BJ (cell line): ENCODE data around the gene IGFBP6. TPM values are rescaled to one million over a fixed set of nuclear protein-coding genes. Genes with fewer than 3 reads are reported as not detected.

ENCODE experiments used
- CTCF ChIA-PET: fragments of 350-600 bp; formaldehyde crosslinking; extraction: SDS; loops from one replicate; lab custom pipeline; 2021; ENCODE audit warnings: antibody characterized with exemption, inconsistent platforms; lab: Yijun Ruan, JAX
- POLR2A ChIA-PET: fragments of 300-600 bp; sonication (Branson Sonifier 250); formaldehyde crosslinking; extraction: SDS; loops from one replicate; lab custom pipeline; 2021; ENCODE audit warnings: antibody characterized with exemption; lab: Charles Lee
- DNase-seq: peaks from one replicate; pipeline ENCODE4 v3.0.0-alpha.2; 2011; ENCODE audit warnings: low read depth
- H3K27me3 ChIP-seq: 2 replicates; pipeline ENCODE4 v1.6.0; 2011; ENCODE audit warnings: low read length; ENCODE audit not compliant: control insufficient read depth, insufficient read depth
- H3K36me3 ChIP-seq: 2 replicates; pipeline ENCODE4 v1.5.1; 2011; ENCODE audit warnings: low read length; ENCODE audit not compliant: control insufficient read depth, insufficient read depth
- H3K4me3 ChIP-seq: 2 replicates; pipeline ENCODE4 v1.5.1; 2011; ENCODE audit warnings: low read depth, mild to moderate bottlenecking, control low read depth, low read length
- polyA plus RNA-seq: library from polyadenylated mRNA; depleted of rRNA; stranded (reverse); fragments of >200 nt; gene quantifications from 2 replicates; pipeline ENCODE4 v1.2.3, GENCODE V29; 2011
- TF ChIP-seq, protein P1 (sequence below): IDR thresholded peaks from 2 replicates; pipeline ENCODE4 v1.5.1; 2011; ENCODE audit warnings: low read depth, mild to moderate bottlenecking, control low read depth, inconsistent platforms, low read length, moderate library complexity; ENCODE audit not compliant: insufficient read depth

The IGFBP6 gene
- polyA plus RNA-seq, 1 experiment = 860 TPM

DNA sequence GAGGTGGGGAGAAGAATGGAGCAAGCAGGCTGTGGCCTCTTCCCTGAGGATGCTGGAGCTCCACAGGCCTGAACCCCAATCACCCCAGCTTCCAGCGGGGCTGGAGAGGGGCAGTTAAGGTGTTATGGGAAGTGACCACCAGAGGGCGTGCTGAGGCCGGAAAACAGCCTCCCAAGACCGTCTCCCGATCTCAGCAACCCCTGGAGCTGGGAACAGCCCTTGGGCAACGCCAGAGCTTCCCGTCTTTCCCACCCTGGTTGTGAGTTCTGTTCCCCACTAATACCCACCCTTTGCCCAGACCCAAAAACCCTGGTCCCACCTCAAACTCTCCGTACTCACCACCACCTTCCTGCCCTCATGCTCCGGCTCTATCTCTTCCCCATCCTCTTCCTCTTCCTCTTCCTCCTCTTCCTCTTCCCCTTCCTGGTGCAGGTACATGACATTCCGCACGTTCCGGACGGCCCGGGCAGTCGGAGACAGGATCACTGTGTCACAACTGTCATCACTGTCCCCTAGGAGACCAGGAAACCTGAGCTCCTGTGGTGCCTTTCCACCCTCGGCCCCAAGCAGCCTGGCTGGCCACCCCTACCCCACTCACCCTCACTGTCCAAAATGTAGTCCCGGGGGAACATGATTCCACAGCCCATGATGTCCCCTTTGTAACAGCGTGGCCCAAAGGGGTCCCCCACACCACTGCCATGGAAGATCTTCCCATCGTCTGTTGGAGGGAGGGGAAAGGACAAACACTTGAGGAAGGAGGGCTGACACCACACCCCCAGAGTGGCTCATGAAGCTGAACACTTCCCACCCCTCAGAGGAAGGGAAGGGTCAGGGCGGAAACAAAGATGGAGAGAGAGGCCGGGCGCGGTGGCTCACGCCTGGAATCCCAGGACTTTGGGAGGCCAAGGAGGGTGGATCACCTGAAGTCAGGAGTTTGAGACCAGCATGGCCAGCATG is 31.2 kb upstream of the IGFBP6 start:
- no peak overlapping the region for H3K4me3 ChIP-seq
- POLR2A ChIA-PET = interaction anchor here (1.1 to 1.6 kb wide), 4 partner anchors 13 to 34 kb away, joined by 3 to 6 read pairs (median 4); partner anchors contain the start of gene SPRYD3
- no peak for DNase-seq
- no peaks in the 10 kb centered on the region for H3K27me3 ChIP-seq
- CTCF ChIA-PET = interaction anchor here (0.6 to 17.3 kb wide), 35 partner anchors 12 to 279 kb away, joined by 3 to 416 read pairs (median 4); partner anchors contain the start of genes AAAS, CSAD, IGFBP6 and SOAT2
- peaks cover 25% of the 10 kb centered on the region for H3K36me3 ChIP-seq
- TF ChIP-seq, protein P1, sequence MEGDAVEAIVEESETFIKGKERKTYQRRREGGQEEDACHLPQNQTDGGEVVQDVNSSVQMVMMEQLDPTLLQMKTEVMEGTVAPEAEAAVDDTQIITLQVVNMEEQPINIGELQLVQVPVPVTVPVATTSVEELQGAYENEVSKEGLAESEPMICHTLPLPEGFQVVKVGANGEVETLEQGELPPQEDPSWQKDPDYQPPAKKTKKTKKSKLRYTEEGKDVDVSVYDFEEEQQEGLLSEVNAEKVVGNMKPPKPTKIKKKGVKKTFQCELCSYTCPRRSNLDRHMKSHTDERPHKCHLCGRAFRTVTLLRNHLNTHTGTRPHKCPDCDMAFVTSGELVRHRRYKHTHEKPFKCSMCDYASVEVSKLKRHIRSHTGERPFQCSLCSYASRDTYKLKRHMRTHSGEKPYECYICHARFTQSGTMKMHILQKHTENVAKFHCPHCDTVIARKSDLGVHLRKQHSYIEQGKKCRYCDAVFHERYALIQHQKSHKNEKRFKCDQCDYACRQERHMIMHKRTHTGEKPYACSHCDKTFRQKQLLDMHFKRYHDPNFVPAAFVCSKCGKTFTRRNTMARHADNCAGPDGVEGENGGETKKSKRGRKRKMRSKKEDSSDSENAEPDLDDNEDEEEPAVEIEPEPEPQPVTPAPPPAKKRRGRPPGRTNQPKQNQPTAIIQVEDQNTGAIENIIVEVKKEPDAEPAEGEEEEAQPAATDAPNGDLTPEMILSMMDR = peak; percentile 81

DNA sequence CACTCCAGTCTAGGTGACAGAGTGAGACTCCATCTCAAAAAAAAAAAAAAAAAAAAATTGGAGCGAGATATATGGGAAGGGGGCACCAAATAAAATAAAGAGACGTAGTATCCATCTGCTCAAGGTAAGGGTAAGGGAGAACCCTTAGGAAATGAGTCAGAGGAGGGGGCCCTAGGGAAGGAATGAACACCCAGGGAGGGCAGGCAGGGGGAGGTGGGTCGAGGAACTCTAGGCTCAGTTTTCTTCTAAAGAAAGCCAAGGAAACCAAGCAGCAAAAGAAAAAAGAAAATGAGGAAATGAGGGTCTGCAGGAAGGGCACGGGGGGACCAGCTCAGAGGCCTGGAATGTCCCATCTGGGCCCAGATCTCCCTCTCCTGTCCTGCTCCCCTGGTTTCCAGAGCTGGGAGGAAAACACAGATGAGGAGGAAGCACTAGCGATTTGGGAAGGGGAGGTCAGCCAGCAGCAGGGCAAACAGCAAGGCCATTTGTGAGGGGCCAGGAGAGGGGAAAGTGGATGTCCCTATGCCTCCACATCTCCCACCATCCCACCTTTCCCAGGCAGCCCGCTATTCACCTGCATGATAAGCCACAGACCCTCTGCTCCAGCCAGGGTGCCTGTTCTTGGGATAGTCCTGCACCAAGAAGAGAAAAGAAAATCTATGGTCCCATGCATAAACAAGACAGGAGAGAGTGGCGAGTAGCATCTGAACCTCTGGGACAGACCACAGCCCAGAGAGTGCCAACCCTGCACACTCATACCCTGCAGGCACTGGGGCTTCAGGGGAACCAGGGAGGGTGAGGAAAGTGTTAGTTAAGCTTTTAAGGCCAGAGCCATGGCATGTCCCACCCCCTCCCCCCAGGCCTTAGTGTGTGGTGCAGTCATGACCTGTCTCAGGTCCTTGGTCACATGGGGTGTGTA is 30.1 kb upstream of the IGFBP6 start:
- TF ChIP-seq, protein P1 = no peak
- Histone ChIP-seq H3K36me3 (peaks cover 16% of the 10 kb centered on the region), H3K27me3 (no peaks in the 10 kb centered on the region), H3K4me3 (no peak overlapping the region)
- CTCF ChIA-PET = interaction anchor here (1.1 to 17.3 kb wide), 9 partner anchors 11 to 176 kb away, joined by 4 to 416 read pairs (median 24); partner anchors contain the start of genes IGFBP6, SOAT2, SPRYD3 and TNS2
- no peak for DNase-seq
- POLR2A ChIA-PET = interaction anchor here (0.5 to 1.3 kb wide), 2 partner anchors 12 to 33 kb away, joined by 3 to 7 read pairs; partner anchors contain the start of gene SPRYD3

DNA sequence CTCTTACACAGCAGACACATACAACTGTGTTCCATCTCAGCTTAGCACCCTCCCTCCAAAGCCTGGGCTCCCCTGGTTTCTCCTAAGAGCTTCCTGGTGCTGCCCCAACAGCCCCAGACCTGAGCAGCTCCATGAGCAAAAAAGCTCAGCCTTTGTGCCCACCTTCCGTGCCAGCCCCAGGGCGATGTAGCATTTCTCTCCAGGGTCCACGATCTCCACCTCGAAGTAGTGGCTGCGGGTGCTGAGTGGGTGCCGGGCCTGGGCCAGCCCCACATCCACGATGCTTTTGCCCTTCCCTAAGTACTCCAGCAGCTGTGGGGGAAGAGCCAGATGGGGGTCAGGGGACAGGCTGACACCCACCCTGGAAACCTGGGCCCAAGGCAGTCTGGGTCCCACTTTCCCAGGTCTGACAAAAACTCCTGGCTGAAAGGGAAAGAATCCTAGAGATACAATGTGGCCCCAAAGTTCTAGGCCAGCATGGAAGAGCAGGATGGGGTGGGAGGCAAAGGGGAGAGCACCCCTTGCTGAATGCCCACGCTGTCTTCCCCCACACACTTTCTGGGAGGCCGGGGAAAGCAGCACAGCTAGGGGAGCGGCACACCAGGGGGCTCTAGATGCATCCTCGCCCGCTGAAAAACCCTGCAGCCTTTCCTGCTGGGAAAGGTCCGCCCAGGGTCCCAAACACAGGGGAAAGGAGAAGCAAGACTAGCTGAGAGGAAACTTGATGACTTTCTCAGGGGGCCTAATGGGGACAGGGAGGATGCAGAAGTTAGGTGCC is 29.3 kb upstream of the IGFBP6 start:
- Histone ChIP-seq H3K27me3 (no peaks in the 10 kb centered on the region), H3K36me3 (peaks cover 11% of the 10 kb centered on the region), H3K4me3 (no peak overlapping the region)
- no peak for DNase-seq
- TF ChIP-seq, protein P1 = no peak
- ChIA-PET POLR2A (interaction anchor here (0.5 to 1.3 kb wide), 2 partner anchors 11 kb away, joined by 3 to 8 read pairs; partner anchors contain the start of gene SPRYD3), CTCF (interaction anchor here (1.3 to 17.3 kb wide), 3 partner anchors 8 to 29 kb away, joined by 5 to 416 read pairs (median 285); partner anchors contain the start of genes IGFBP6, SOAT2 and TNS2)

DNA sequence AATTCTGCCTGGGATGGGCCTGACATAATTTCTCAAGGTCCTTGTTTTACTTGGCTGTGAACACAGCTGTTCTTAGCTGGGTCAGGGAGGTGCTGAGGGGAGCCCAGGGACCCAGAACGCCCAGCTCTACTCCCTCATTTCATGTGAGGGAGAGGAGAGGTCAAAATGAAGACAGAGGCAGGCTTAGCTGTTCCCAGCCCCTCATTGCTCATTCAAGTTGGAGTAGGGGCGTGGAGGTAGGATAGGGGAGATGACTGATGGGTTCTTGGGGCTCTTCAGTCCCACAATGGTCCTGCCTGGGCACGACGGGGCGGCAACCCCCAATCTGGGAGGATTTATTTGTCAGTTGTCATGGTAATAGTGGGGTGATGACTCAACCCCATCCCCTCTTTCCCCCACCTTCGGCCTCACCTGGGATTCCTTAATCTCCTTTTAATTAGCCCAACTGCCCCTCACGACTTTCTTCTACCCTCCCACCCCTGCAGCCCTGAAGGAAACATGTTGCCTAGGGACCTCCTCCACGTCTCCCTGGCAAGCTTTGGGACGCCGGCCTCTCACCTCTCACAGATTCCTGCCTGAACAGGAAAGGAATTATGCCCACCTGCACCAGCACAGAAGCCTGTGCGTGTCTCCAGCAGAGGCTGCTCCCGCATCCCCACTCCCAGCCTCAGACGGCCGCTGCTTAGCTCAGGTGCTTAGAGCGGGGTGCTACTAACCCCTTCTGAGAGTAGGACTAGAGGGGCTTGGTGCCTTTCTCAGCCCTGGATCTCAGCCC is 28.5 kb upstream of the IGFBP6 start:
- H3K36me3 ChIP-seq = peaks cover 9% of the 10 kb centered on the region
- DNase-seq = no peak
- TF ChIP-seq, protein P1 = no peak
- ChIA-PET CTCF (interaction anchor here (1.3 to 17.3 kb wide), 3 partner anchors 9 to 28 kb away, joined by 5 to 416 read pairs (median 285); partner anchors contain the start of genes IGFBP6, SOAT2 and TNS2), POLR2A (no interaction called here)
- no peak overlapping the region for H3K4me3 ChIP-seq
- H3K27me3 ChIP-seq = no peaks in the 10 kb centered on the region
